Measurements from ENCODE around the gene ID3. TPM values are rescaled to one million over a fixed set of nuclear protein-coding genes. Genes with fewer than 3 reads are reported as not detected.

Gene ID3
- total and polyA plus RNA-seq, 8 donors: 79.4 to 1,101 (median 129) TPM

- no peak overlapping the region for H3K27ac ChIP-seq
- no peaks in the 10 kb centered on the region for H3K36me3 ChIP-seq
- H3K4me1 ChIP-seq: peaks cover 0 to 2% (median 0%) of the 10 kb centered on the region in 4 donors
- peak in 1 of 2 donors; percentile 58 for DNase-seq
- H3K4me3 ChIP-seq: no peak overlapping the region
- intact Hi-C loops (cut with DNase I; ENCODE audit: low total_unique reads): no loop called here
- no peaks in the 10 kb centered on the region for H3K27me3 ChIP-seq
- 76 to 84% (median 77%) methylated on average over 8 of the region's 8 CpGs for whole genome bisulfite sequencing, 5 donors
- no peaks in the 10 kb centered on the region for H3K9me3 ChIP-seq
- TF ChIP-seq POLR2A (IDR thresholded peaks at IDR 0.05) (no peak), CTCF (IDR thresholded peaks at IDR 0.05) (no peak), EP300 (IDR thresholded peaks at IDR 0.05) (no peak)
Observed at GRCh38 chr1:23598424-23598823, 39.1 kb upstream of the ID3 start.

GRCh38 chr1:23597635-23598388 lies 38.5 kb upstream of the ID3 start:
- Histone ChIP-seq H3K4me1 (peaks cover 0 to 6% (median 0%) of the 10 kb centered on the region in 4 donors), H3K4me3 (no peak overlapping the region), H3K27me3 (no peaks in the 10 kb centered on the region), H3K9me3 (no peaks in the 10 kb centered on the region), H3K27ac (no peak overlapping the region), H3K36me3 (no peaks in the 10 kb centered on the region)
- intact Hi-C loops (cut with DNase I; ENCODE audit: low total_unique reads): no loop called here
- 65 to 78% (median 75%) methylated on average over 4 of the region's 4 CpGs for WGBS, 5 donors
- TF ChIP-seq POLR2A (IDR thresholded peaks at IDR 0.05) (no peak), CTCF (IDR thresholded peaks at IDR 0.05) (no peak), POLR2AphosphoS5 (IDR thresholded peaks at IDR 0.05) (no peak), EP300 (IDR thresholded peaks at IDR 0.05) (no peak)
- no peak for DNase-seq

GRCh38 chr1:23596382-23597358 lies 37.4 kb upstream of the ID3 start:
- 90 to 93% (median 91%) methylated on average over 10 of the region's 10 CpGs for WGBS, 5 donors
- Histone ChIP-seq H3K27me3 (no peaks in the 10 kb centered on the region), H3K4me3 (no peak overlapping the region), H3K4me1 (peaks cover 0 to 8% (median 3%) of the 10 kb centered on the region in 4 donors), H3K36me3 (no peaks in the 10 kb centered on the region), H3K27ac (no peak overlapping the region), H3K9me3 (no peaks in the 10 kb centered on the region)
- DNase-seq: no peak
- intact Hi-C loops (cut with DNase I; ENCODE audit: low total_unique reads): no loop called here
- TF ChIP-seq POLR2A (IDR thresholded peaks at IDR 0.05) (no peak), CTCF (IDR thresholded peaks at IDR 0.05) (no peak), POLR2AphosphoS5 (IDR thresholded peaks at IDR 0.05) (no peak), EP300 (IDR thresholded peaks at IDR 0.05) (no peak)

- DNase-seq: no peak
- intact Hi-C loops (cut with DNase I; ENCODE audit: low total_unique reads): no loop called here
- H3K27me3 ChIP-seq: no peaks in the 10 kb centered on the region
- WGBS, 5 donors: 77 to 96% (median 92%) methylated on average over 7 of the region's 7 CpGs
- H3K36me3 ChIP-seq: no peaks in the 10 kb centered on the region
- no peaks in the 10 kb centered on the region for H3K9me3 ChIP-seq
- no peak overlapping the region for H3K27ac ChIP-seq
- H3K4me3 ChIP-seq: no peak overlapping the region
- H3K4me1 ChIP-seq: peaks cover 0 to 9% (median 3%) of the 10 kb centered on the region in 4 donors
- TF ChIP-seq POLR2AphosphoS5 (IDR thresholded peaks at IDR 0.05): no peak
- no peak for TF ChIP-seq POLR2A (IDR thresholded peaks at IDR 0.05)
- TF ChIP-seq EP300 (IDR thresholded peaks at IDR 0.05): no peak
- no peak for TF ChIP-seq CTCF (IDR thresholded peaks at IDR 0.05)
Observed at GRCh38 chr1:23594927-23595353, 35.6 kb upstream of the ID3 start.

All from stomach (tissue), 9 donors.